ENCODE measurements around the gene SDCCAG8.

Gene SDCCAG8

GRCh38 chr1:243505986-243506689, 250.3 kb downstream of the SDCCAG8 start:
- Histone ChIP-seq H3K4me1 (ENCODE audit: control insufficient read depth, insufficient read depth, low read length) (no peaks in the 10 kb centered on the region), H3K27ac (ENCODE audit: low read length) (no peak overlapping the region), H3K9me3 (ENCODE audit: control insufficient read depth in 2 of 2, low read length in 2 of 2) (no peaks in the 10 kb centered on the region), H3K36me3 (ENCODE audit: control insufficient read depth in 2 of 2, insufficient read depth in 2 of 2, low read length in 2 of 2) (peaks cover 12 to 16% of the 10 kb centered on the region in 2 donors), H3K27me3 (ENCODE audit: control insufficient read depth in 1 of 2, insufficient read depth in 2 of 2, low read length in 2 of 2) (no peaks in the 10 kb centered on the region), H3K9ac (ENCODE audit: low read length in 2 of 2) (no peak overlapping the region), H3K4me3 (ENCODE audit: low read length in 2 of 2) (no peak overlapping the region)

- Histone ChIP-seq H3K27me3 (ENCODE audit: control insufficient read depth in 1 of 2, insufficient read depth in 2 of 2, low read length in 2 of 2) (no peaks in the 10 kb centered on the region), H3K27ac (ENCODE audit: low read length) (no peak overlapping the region), H3K36me3 (ENCODE audit: control insufficient read depth in 2 of 2, insufficient read depth in 2 of 2, low read length in 2 of 2) (peaks cover 10 to 21% of the 10 kb centered on the region in 2 donors), H3K4me3 (ENCODE audit: low read length in 2 of 2) (no peak overlapping the region), H3K4me1 (ENCODE audit: control insufficient read depth, insufficient read depth, low read length) (no peaks in the 10 kb centered on the region), H3K9ac (ENCODE audit: low read length in 2 of 2) (no peak overlapping the region), H3K9me3 (ENCODE audit: control insufficient read depth in 2 of 2, low read length in 2 of 2) (no peaks in the 10 kb centered on the region)
Measured at GRCh38 chr1:243507001-243507671, 251.3 kb downstream of the SDCCAG8 start.

GRCh38 chr1:243507672-243508302, 251.9 kb downstream of the SDCCAG8 start:
- Histone ChIP-seq H3K4me3 (ENCODE audit: low read length in 2 of 2) (no peak overlapping the region), H3K9ac (ENCODE audit: low read length in 2 of 2) (no peak overlapping the region)

GRCh38 chr1:243508303-243508713, 252.5 kb downstream of the SDCCAG8 start:
- H3K27me3 ChIP-seq (ENCODE audit: control insufficient read depth in 1 of 2, insufficient read depth in 2 of 2, low read length in 2 of 2), result no peaks in the 10 kb centered on the region
- H3K9ac ChIP-seq (ENCODE audit: low read length in 2 of 2), result no peak overlapping the region
- H3K4me1 ChIP-seq (ENCODE audit: control insufficient read depth, insufficient read depth, low read length), result no peaks in the 10 kb centered on the region
- H3K4me3 ChIP-seq (ENCODE audit: low read length in 2 of 2), result no peak overlapping the region
- H3K27ac ChIP-seq (ENCODE audit: low read length), result no peak overlapping the region
- H3K36me3 ChIP-seq (ENCODE audit: control insufficient read depth in 2 of 2, insufficient read depth in 2 of 2, low read length in 2 of 2), result peaks cover 10 to 21% of the 10 kb centered on the region in 2 donors
- no peaks in the 10 kb centered on the region for H3K9me3 ChIP-seq (ENCODE audit: control insufficient read depth in 2 of 2, low read length in 2 of 2)

More at GRCh38 chr1:243507672-243508302, 251.9 kb downstream of the SDCCAG8 start:
- no peaks in the 10 kb centered on the region for H3K9me3 ChIP-seq (ENCODE audit: control insufficient read depth in 2 of 2, low read length in 2 of 2)
- H3K36me3 ChIP-seq (ENCODE audit: control insufficient read depth in 2 of 2, insufficient read depth in 2 of 2, low read length in 2 of 2), result peaks cover 10 to 21% of the 10 kb centered on the region in 2 donors
- no peaks in the 10 kb centered on the region for H3K4me1 ChIP-seq (ENCODE audit: control insufficient read depth, insufficient read depth, low read length)
- H3K27ac ChIP-seq (ENCODE audit: low read length), result no peak overlapping the region
- no peaks in the 10 kb centered on the region for H3K27me3 ChIP-seq (ENCODE audit: control insufficient read depth in 1 of 2, insufficient read depth in 2 of 2, low read length in 2 of 2)

GRCh38 chr1:243508943-243509342, 253.1 kb downstream of the SDCCAG8 start:
- Histone ChIP-seq H3K27me3 (ENCODE audit: control insufficient read depth in 1 of 2, insufficient read depth in 2 of 2, low read length in 2 of 2) (no peaks in the 10 kb centered on the region), H3K4me1 (ENCODE audit: control insufficient read depth, insufficient read depth, low read length) (no peaks in the 10 kb centered on the region), H3K36me3 (ENCODE audit: control insufficient read depth in 2 of 2, insufficient read depth in 2 of 2, low read length in 2 of 2) (peaks cover 10 to 21% of the 10 kb centered on the region in 2 donors), H3K4me3 (ENCODE audit: low read length in 2 of 2) (no peak overlapping the region), H3K27ac (ENCODE audit: low read length) (no peak overlapping the region), H3K9ac (ENCODE audit: low read length in 2 of 2) (no peak overlapping the region), H3K9me3 (ENCODE audit: control insufficient read depth in 2 of 2, low read length in 2 of 2) (no peaks in the 10 kb centered on the region)

- Histone ChIP-seq H3K27ac (ENCODE audit: low read length) (no peak overlapping the region), H3K36me3 (ENCODE audit: control insufficient read depth in 2 of 2, insufficient read depth in 2 of 2, low read length in 2 of 2) (peaks cover 5 to 20% of the 10 kb centered on the region in 2 donors)
Measured at GRCh38 chr1:243510928-243511327, 255.1 kb downstream of the SDCCAG8 start.

GRCh38 chr1:243513726-243514491, 258.1 kb downstream of the SDCCAG8 start:
- Histone ChIP-seq H3K4me3 (ENCODE audit: low read length in 2 of 2) (no peak overlapping the region), H3K9ac (ENCODE audit: low read length in 2 of 2) (no peak overlapping the region), H3K4me1 (ENCODE audit: control insufficient read depth, insufficient read depth, low read length) (no peaks in the 10 kb centered on the region), H3K36me3 (ENCODE audit: control insufficient read depth in 2 of 2, insufficient read depth in 2 of 2, low read length in 2 of 2) (peaks cover 5 to 11% of the 10 kb centered on the region in 2 donors), H3K27ac (ENCODE audit: low read length) (no peak overlapping the region), H3K27me3 (ENCODE audit: control insufficient read depth in 1 of 2, insufficient read depth in 2 of 2, low read length in 2 of 2) (no peaks in the 10 kb centered on the region), H3K9me3 (ENCODE audit: control insufficient read depth in 2 of 2, low read length in 2 of 2) (no peaks in the 10 kb centered on the region)

More at GRCh38 chr1:243510928-243511327, 255.1 kb downstream of the SDCCAG8 start:
- H3K9me3 ChIP-seq (ENCODE audit: control insufficient read depth in 2 of 2, low read length in 2 of 2), result no peaks in the 10 kb centered on the region
- no peaks in the 10 kb centered on the region for H3K4me1 ChIP-seq (ENCODE audit: control insufficient read depth, insufficient read depth, low read length)
- H3K27me3 ChIP-seq (ENCODE audit: control insufficient read depth in 1 of 2, insufficient read depth in 2 of 2, low read length in 2 of 2), result no peaks in the 10 kb centered on the region
- H3K9ac ChIP-seq (ENCODE audit: low read length in 2 of 2), result no peak overlapping the region
- H3K4me3 ChIP-seq (ENCODE audit: low read length in 2 of 2), result no peak overlapping the region

GRCh38 chr1:243514927-243515326, 259.1 kb downstream of the SDCCAG8 start:
- Histone ChIP-seq H3K27me3 (ENCODE audit: control insufficient read depth in 1 of 2, insufficient read depth in 2 of 2, low read length in 2 of 2) (no peaks in the 10 kb centered on the region), H3K9me3 (ENCODE audit: control insufficient read depth in 2 of 2, low read length in 2 of 2) (no peaks in the 10 kb centered on the region), H3K4me1 (ENCODE audit: control insufficient read depth, insufficient read depth, low read length) (no peaks in the 10 kb centered on the region), H3K9ac (ENCODE audit: low read length in 2 of 2) (no peak overlapping the region), H3K36me3 (ENCODE audit: control insufficient read depth in 2 of 2, insufficient read depth in 2 of 2, low read length in 2 of 2) (peaks cover 5 to 11% of the 10 kb centered on the region in 2 donors), H3K4me3 (ENCODE audit: low read length in 2 of 2) (no peak overlapping the region), H3K27ac (ENCODE audit: low read length) (no peak overlapping the region)

GRCh38 chr1:243520831-243521230, 265.0 kb downstream of the SDCCAG8 start:
- Histone ChIP-seq H3K27ac (ENCODE audit: low read length) (no peak overlapping the region), H3K4me1 (ENCODE audit: control insufficient read depth, insufficient read depth, low read length) (no peaks in the 10 kb centered on the region), H3K9me3 (ENCODE audit: control insufficient read depth in 2 of 2, low read length in 2 of 2) (no peaks in the 10 kb centered on the region), H3K9ac (ENCODE audit: low read length in 2 of 2) (no peak overlapping the region), H3K4me3 (ENCODE audit: low read length in 2 of 2) (no peak overlapping the region), H3K27me3 (ENCODE audit: control insufficient read depth in 1 of 2, insufficient read depth in 2 of 2, low read length in 2 of 2) (no peaks in the 10 kb centered on the region), H3K36me3 (ENCODE audit: control insufficient read depth in 2 of 2, insufficient read depth in 2 of 2, low read length in 2 of 2) (no peaks in the 10 kb centered on the region)

- no peaks in the 10 kb centered on the region for H3K27me3 ChIP-seq (ENCODE audit: control insufficient read depth in 1 of 2, insufficient read depth in 2 of 2, low read length in 2 of 2)
- H3K4me3 ChIP-seq (ENCODE audit: low read length in 2 of 2), result no peak overlapping the region
- no peak overlapping the region for H3K9ac ChIP-seq (ENCODE audit: low read length in 2 of 2)
- H3K9me3 ChIP-seq (ENCODE audit: control insufficient read depth in 2 of 2, low read length in 2 of 2), result no peaks in the 10 kb centered on the region
- no peaks in the 10 kb centered on the region for H3K36me3 ChIP-seq (ENCODE audit: control insufficient read depth in 2 of 2, insufficient read depth in 2 of 2, low read length in 2 of 2)
- H3K4me1 ChIP-seq (ENCODE audit: control insufficient read depth, insufficient read depth, low read length), result no peaks in the 10 kb centered on the region
- H3K27ac ChIP-seq (ENCODE audit: low read length), result no peak overlapping the region
Measured at GRCh38 chr1:243523766-243524165, 267.9 kb downstream of the SDCCAG8 start.

All from stomach smooth muscle (tissue), 2 donors.